ENCODE results near the gene AVL9.
A peak's percentile ranks its signal among the peaks of the same experiment; 100 is the strongest.

AVL9 gene

GRCh38 chr7:32500922-32501341 lies 5.6 kb downstream of the AVL9 start:
- Histone ChIP-seq H4K20me1 (ENCODE audit: low read depth, low read length) (peaks cover 16% of the 10 kb centered on the region), H3K27ac (ENCODE audit: low read depth, low read length) (peak overlapping the region; percentile 58), H3K9ac (ENCODE audit: low read length) (no peak overlapping the region), H3K79me2 (ENCODE audit: insufficient read depth, low read length) (peaks cover 98% of the 10 kb centered on the region), H2AFZ (ENCODE audit: low read depth, low read length, severe bottlenecking) (no peak overlapping the region), H3F3A (ENCODE audit: insufficient read depth) (peaks cover 16% of the 10 kb centered on the region; the same call in 1 of the 2 replicates), H3K4me2 (ENCODE audit: low read depth, low read length, poor library complexity, severe bottlenecking) (peak overlapping the region; percentile 45), H3K9me2 (replicated peaks; ENCODE audit: insufficient read depth, low read length) (no peaks in the 10 kb centered on the region), H3K4me3 (ENCODE audit: insufficient read depth, low read length, poor library complexity, severe bottlenecking) (no peak overlapping the region), H3K36me3 (ENCODE audit: low read length) (peaks cover 20% of the 10 kb centered on the region), H3K27me3 (ENCODE audit: low read length) (no peaks in the 10 kb centered on the region), H3K9me3 (ENCODE audit: insufficient read depth, low read length) (no peaks in the 10 kb centered on the region)
- TF ChIP-seq EZH2phosphoT487 (conservative IDR thresholded peaks at IDR 0.05; ENCODE audit: low read length) (no peak), CTCF (IDR thresholded peaks at IDR 0.05; ENCODE audit: insufficient read depth, low read length, poor library complexity, severe bottlenecking) (no peak)

- Histone ChIP-seq H3K4me3 (ENCODE audit: insufficient read depth, low read length, poor library complexity, severe bottlenecking) (no peak overlapping the region), H3F3A (ENCODE audit: insufficient read depth) (peaks cover 16% of the 10 kb centered on the region; the same call in 1 of the 2 replicates), H3K9me3 (ENCODE audit: insufficient read depth, low read length) (no peaks in the 10 kb centered on the region), H2AFZ (ENCODE audit: low read depth, low read length, severe bottlenecking) (no peak overlapping the region), H3K4me2 (ENCODE audit: low read depth, low read length, poor library complexity, severe bottlenecking) (peak overlapping the region; percentile 45), H3K79me2 (ENCODE audit: insufficient read depth, low read length) (peaks cover 97% of the 10 kb centered on the region), H3K27ac (ENCODE audit: low read depth, low read length) (peak overlapping the region; percentile 58), H3K36me3 (ENCODE audit: low read length) (peaks cover 25% of the 10 kb centered on the region), H4K20me1 (ENCODE audit: low read depth, low read length) (peaks cover 16% of the 10 kb centered on the region), H3K9ac (ENCODE audit: low read length) (no peak overlapping the region), H3K9me2 (replicated peaks; ENCODE audit: insufficient read depth, low read length) (no peaks in the 10 kb centered on the region), H3K27me3 (ENCODE audit: low read length) (no peaks in the 10 kb centered on the region)
- no peak for TF ChIP-seq CTCF (IDR thresholded peaks at IDR 0.05; ENCODE audit: insufficient read depth, low read length, poor library complexity, severe bottlenecking)
- TF ChIP-seq EZH2phosphoT487 (conservative IDR thresholded peaks at IDR 0.05; ENCODE audit: low read length), result no peak
These were observed 6.2 kb downstream of the AVL9 start for GRCh38 chr7:32501522-32501921.

- no peak overlapping the region for H3K9ac ChIP-seq (ENCODE audit: low read length)
These were observed 7.4 kb downstream of the AVL9 start for GRCh38 chr7:32502728-32503127.

More at GRCh38 chr7:32502728-32503127, 7.4 kb downstream of the AVL9 start:
- Histone ChIP-seq H3F3A (ENCODE audit: insufficient read depth) (peaks cover 16% of the 10 kb centered on the region; the same call in 1 of the 2 replicates), H3K4me2 (ENCODE audit: low read depth, low read length, poor library complexity, severe bottlenecking) (no peak overlapping the region), H2AFZ (ENCODE audit: low read depth, low read length, severe bottlenecking) (no peak overlapping the region), H3K27me3 (ENCODE audit: low read length) (no peaks in the 10 kb centered on the region), H3K27ac (ENCODE audit: low read depth, low read length) (no peak overlapping the region), H3K4me3 (ENCODE audit: insufficient read depth, low read length, poor library complexity, severe bottlenecking) (no peak overlapping the region), H3K79me2 (ENCODE audit: insufficient read depth, low read length) (peaks cover 97% of the 10 kb centered on the region), H3K36me3 (ENCODE audit: low read length) (peaks cover 37% of the 10 kb centered on the region), H4K20me1 (ENCODE audit: low read depth, low read length) (peaks cover 16% of the 10 kb centered on the region), H3K9me2 (replicated peaks; ENCODE audit: insufficient read depth, low read length) (no peaks in the 10 kb centered on the region), H3K9me3 (ENCODE audit: insufficient read depth, low read length) (no peaks in the 10 kb centered on the region)
- TF ChIP-seq EZH2phosphoT487 (conservative IDR thresholded peaks at IDR 0.05; ENCODE audit: low read length), result no peak
- TF ChIP-seq CTCF (IDR thresholded peaks at IDR 0.05; ENCODE audit: insufficient read depth, low read length, poor library complexity, severe bottlenecking), result no peak
